HG03135 (cell line): ENCODE results near the gene TAPT1.

Experiments
- ATAC-seq: cut with Tn5 transposase; IDR thresholded peaks from one replicate; pipeline ENCODE4 v1.9.1; 2021; ENCODE audit warnings: mild to moderate bottlenecking, moderate library complexity; ENCODE audit not compliant: unreplicated experiment

Gene TAPT1

GRCh38 chr4:16140231-16140878, 85.9 kb downstream of the TAPT1 start:
- ATAC-seq, result no peak

GRCh38 chr4:16139066-16139945, 87.0 kb downstream of the TAPT1 start:
- ATAC-seq, result no peak

GRCh38 chr4:16136827-16137226, 89.4 kb downstream of the TAPT1 start:
- ATAC-seq, result no peak

GRCh38 chr4:16136311-16136710, 90.0 kb downstream of the TAPT1 start:
- no peak for ATAC-seq

- ATAC-seq, result no peak
Measured at GRCh38 chr4:16133406-16133805, 92.9 kb downstream of the TAPT1 start.

GRCh38 chr4:16131293-16131692, 95.0 kb downstream of the TAPT1 start:
- ATAC-seq, result no peak

GRCh38 chr4:16129336-16129735, 96.9 kb downstream of the TAPT1 start:
- ATAC-seq, result no peak

- ATAC-seq, result no peak
Measured at GRCh38 chr4:16126714-16127113, 99.6 kb downstream of the TAPT1 start.

GRCh38 chr4:16125571-16126445, 100.5 kb downstream of the TAPT1 start:
- no peak for ATAC-seq

GRCh38 chr4:16124232-16124631, 102.0 kb downstream of the TAPT1 start:
- ATAC-seq, result no peak

GRCh38 chr4:16123356-16124084, 102.8 kb downstream of the TAPT1 start:
- no peak for ATAC-seq

GRCh38 chr4:16122784-16123183, 103.5 kb downstream of the TAPT1 start:
- ATAC-seq, result no peak

GRCh38 chr4:16122308-16122711, 104.0 kb downstream of the TAPT1 start:
- no peak for ATAC-seq

GRCh38 chr4:16120720-16121119, 105.6 kb downstream of the TAPT1 start:
- ATAC-seq, result no peak

- ATAC-seq, result no peak
Measured at GRCh38 chr4:16119981-16120380, 106.3 kb downstream of the TAPT1 start.

- no peak for ATAC-seq
Measured at GRCh38 chr4:16118090-16118489, 108.2 kb downstream of the TAPT1 start.

GRCh38 chr4:16117164-16117563, 109.1 kb downstream of the TAPT1 start:
- no peak for ATAC-seq

- ATAC-seq, result no peak
Measured at GRCh38 chr4:16116493-16116990, 109.7 kb downstream of the TAPT1 start.

- no peak for ATAC-seq
Measured at GRCh38 chr4:16116019-16116418, 110.3 kb downstream of the TAPT1 start.

- ATAC-seq, result no peak
Measured at GRCh38 chr4:16114546-16114945, 111.7 kb downstream of the TAPT1 start.
